ENCODE measurements around the gene FPR3. TPM values are rescaled to one million over a fixed set of nuclear protein-coding genes. Genes with fewer than 3 reads are reported as not detected.
"Not testable (repeated sequence)": the region's sequence is repeated elsewhere in the genome, so short reads cannot be mapped to it uniquely, and the experiment has no call there.

The FPR3 gene
- total RNA-seq, 2 experiments from 2014 or later = 1.8 to 2.5 TPM

- no peak overlapping the region for H3K27ac Mint-ChIP-seq
- H3K4me1 Mint-ChIP-seq = no peaks in the 10 kb centered on the region
- H3K9me3 Mint-ChIP-seq = peaks cover 12% of the 10 kb centered on the region
- no peak overlapping the region for H3K4me3 Mint-ChIP-seq
- no peaks in the 10 kb centered on the region for H3K27me3 Mint-ChIP-seq
- no peak for DNase-seq
- peaks cover 2% of the 10 kb centered on the region for H3K36me3 Mint-ChIP-seq
- POLR2A ChIA-PET = interaction anchor here (0.7 kb wide), 1 partner anchor 11 kb away, joined by 3 read pairs; no protein-coding TSS in a partner anchor
- no peak for ATAC-seq (ENCODE audit: low read depth)
Observed at GRCh38 chr19:51789061-51789795, 5.7 kb upstream of the FPR3 start.

- POLR2A ChIA-PET = no interaction called here
- Mint-ChIP-seq H3K4me1 (no peaks in the 10 kb centered on the region), H3K27ac (no peak overlapping the region), H3K27me3 (peaks cover 2% of the 10 kb centered on the region), H3K9me3 (peaks cover 17% of the 10 kb centered on the region), H3K4me3 (no peak overlapping the region), H3K36me3 (no peaks in the 10 kb centered on the region)
- ATAC-seq (ENCODE audit: low read depth) (no peak), DNase-seq (no peak)
Observed at GRCh38 chr19:51792932-51793331, 2.0 kb upstream of the FPR3 start.

GRCh38 chr19:51793994-51794393 is 963 bp upstream of the FPR3 start:
- Mint-ChIP-seq H3K4me1 (no peaks in the 10 kb centered on the region), H3K27ac (no peak overlapping the region), H3K4me3 (no peak overlapping the region), H3K27me3 (peaks cover 2% of the 10 kb centered on the region), H3K9me3 (peaks cover 15% of the 10 kb centered on the region), H3K36me3 (no peaks in the 10 kb centered on the region)
- ATAC-seq (ENCODE audit: low read depth) (no peak), DNase-seq (no peak)
- POLR2A ChIA-PET = no interaction called here

- no peaks in the 10 kb centered on the region for H3K36me3 Mint-ChIP-seq
- H3K4me1 Mint-ChIP-seq = no peaks in the 10 kb centered on the region
- peaks cover 2% of the 10 kb centered on the region for H3K27me3 Mint-ChIP-seq
- peaks cover 19% of the 10 kb centered on the region for H3K9me3 Mint-ChIP-seq
- POLR2A ChIA-PET = no interaction called here
- no peak for DNase-seq
- no peak overlapping the region for H3K27ac Mint-ChIP-seq
- ATAC-seq (ENCODE audit: low read depth) = no peak
- no peak overlapping the region for H3K4me3 Mint-ChIP-seq
Observed at GRCh38 chr19:51796195-51796679, 1.3 kb downstream of the FPR3 start.

GRCh38 chr19:51797480-51797879 is 2.5 kb downstream of the FPR3 start:
- Mint-ChIP-seq H3K27ac (no peak overlapping the region), H3K4me1 (no peaks in the 10 kb centered on the region), H3K27me3 (peaks cover 2% of the 10 kb centered on the region), H3K36me3 (no peaks in the 10 kb centered on the region), H3K4me3 (no peak overlapping the region), H3K9me3 (peaks cover 16% of the 10 kb centered on the region)
- ATAC-seq (ENCODE audit: low read depth) = no peak
- DNase-seq = no peak
- POLR2A ChIA-PET = no interaction called here

GRCh38 chr19:51798062-51798461 is 3.1 kb downstream of the FPR3 start:
- POLR2A ChIA-PET = no interaction called here
- no peak for ATAC-seq (ENCODE audit: low read depth)
- no peak for DNase-seq
- Mint-ChIP-seq H3K4me1 (no peaks in the 10 kb centered on the region), H3K36me3 (no peaks in the 10 kb centered on the region), H3K27me3 (peaks cover 2% of the 10 kb centered on the region), H3K27ac (no peak overlapping the region), H3K4me3 (no peak overlapping the region), H3K9me3 (peaks cover 16% of the 10 kb centered on the region)

- POLR2A ChIA-PET = no interaction called here
- DNase-seq = no peak
- Mint-ChIP-seq H3K9me3 (peaks cover 19% of the 10 kb centered on the region), H3K27ac (no peak overlapping the region), H3K27me3 (peaks cover 2% of the 10 kb centered on the region), H3K36me3 (no peaks in the 10 kb centered on the region), H3K4me3 (no peak overlapping the region), H3K4me1 (no peaks in the 10 kb centered on the region)
- no peak for ATAC-seq (ENCODE audit: low read depth)
Observed at GRCh38 chr19:51799034-51799773, 4.2 kb downstream of the FPR3 start.

GRCh38 chr19:51799774-51800472 is 5.0 kb downstream of the FPR3 start:
- Mint-ChIP-seq H3K36me3 (no peaks in the 10 kb centered on the region), H3K4me3 (no peak overlapping the region), H3K27me3 (no peaks in the 10 kb centered on the region), H3K4me1 (no peaks in the 10 kb centered on the region), H3K9me3 (peaks cover 19% of the 10 kb centered on the region), H3K27ac (no peak overlapping the region)
- DNase-seq (no peak), ATAC-seq (ENCODE audit: low read depth) (no peak)
- POLR2A ChIA-PET = no interaction called here

GRCh38 chr19:51800473-51801244 is 5.7 kb downstream of the FPR3 start:
- no peak for ATAC-seq (ENCODE audit: low read depth)
- no peaks in the 10 kb centered on the region for H3K4me1 Mint-ChIP-seq
- POLR2A ChIA-PET = no interaction called here
- H3K27ac Mint-ChIP-seq = no peak overlapping the region
- H3K36me3 Mint-ChIP-seq = no peaks in the 10 kb centered on the region
- H3K4me3 Mint-ChIP-seq = no peak overlapping the region
- H3K27me3 Mint-ChIP-seq = no peaks in the 10 kb centered on the region
- H3K9me3 Mint-ChIP-seq = peaks cover 19% of the 10 kb centered on the region
- no peak for DNase-seq

GRCh38 chr19:51802775-51803174 is 7.8 kb downstream of the FPR3 start:
- Mint-ChIP-seq H3K27me3 (no peaks in the 10 kb centered on the region), H3K4me1 (no peaks in the 10 kb centered on the region), H3K27ac (no peak overlapping the region), H3K4me3 (no peak overlapping the region), H3K9me3 (peaks cover 13% of the 10 kb centered on the region), H3K36me3 (no peaks in the 10 kb centered on the region)
- no peak for DNase-seq
- no peak for ATAC-seq (ENCODE audit: low read depth)
- POLR2A ChIA-PET = no interaction called here

- no peaks in the 10 kb centered on the region for H3K27me3 Mint-ChIP-seq
- H3K27ac Mint-ChIP-seq = no peak overlapping the region
- DNase-seq = no peak
- no peaks in the 10 kb centered on the region for H3K4me1 Mint-ChIP-seq
- POLR2A ChIA-PET = no interaction called here
- H3K4me3 Mint-ChIP-seq = no peak overlapping the region
- peaks cover 13% of the 10 kb centered on the region for H3K9me3 Mint-ChIP-seq
- ATAC-seq (ENCODE audit: low read depth) = no peak
- no peaks in the 10 kb centered on the region for H3K36me3 Mint-ChIP-seq
Observed at GRCh38 chr19:51803519-51803918, 8.6 kb downstream of the FPR3 start.

- H3K27me3 Mint-ChIP-seq = no peaks in the 10 kb centered on the region
- ATAC-seq (ENCODE audit: low read depth) (no peak), DNase-seq (no peak)
- no peaks in the 10 kb centered on the region for H3K4me1 Mint-ChIP-seq
- H3K27ac Mint-ChIP-seq = no peak overlapping the region
- POLR2A ChIA-PET = no interaction called here
- no peaks in the 10 kb centered on the region for H3K36me3 Mint-ChIP-seq
- H3K4me3 Mint-ChIP-seq = no peak overlapping the region
- H3K9me3 Mint-ChIP-seq = peaks cover 13% of the 10 kb centered on the region
Observed at GRCh38 chr19:51803967-51804366, 9.0 kb downstream of the FPR3 start.

GRCh38 chr19:51804789-51805188 is 9.8 kb downstream of the FPR3 start:
- peaks cover 12% of the 10 kb centered on the region for H3K9me3 Mint-ChIP-seq
- H3K4me1 Mint-ChIP-seq; DNase-seq; H3K27ac Mint-ChIP-seq; H3K4me3 Mint-ChIP-seq; ATAC-seq (ENCODE audit: low read depth); H3K36me3 Mint-ChIP-seq; H3K27me3 Mint-ChIP-seq; POLR2A ChIA-PET: not testable (repeated sequence)
